Measurements from ENCODE around the gene EPHA5.
A peak's percentile ranks its signal among the peaks of the same experiment; 100 is the strongest.

Gene EPHA5

GRCh38 chr4:65670331-65671031 lies at the start of gene EPHA5:
Gene EPHA5 (minus strand): TSS chr4:65670489. CDS start chr4:65669742, 747 bp downstream.
- peak; percentile 85 for DNase-seq

GRCh38 chr4:65719635-65720034 lies 49.3 kb upstream of the EPHA5 start:
- DNase-seq: no peak

- no peak for DNase-seq
These were observed 28.3 kb upstream of the EPHA5 start for GRCh38 chr4:65698631-65699030.

GRCh38 chr4:65696436-65696835 lies 26.1 kb upstream of the EPHA5 start:
- peak; percentile 68 for DNase-seq

- no peak for DNase-seq
These were observed 1.1 kb upstream of the EPHA5 start for GRCh38 chr4:65671372-65671771.

GRCh38 chr4:65670020-65670330 lies 314 bp downstream of the EPHA5 start:
- no peak for DNase-seq

GRCh38 chr4:65669111-65670019 lies 924 bp downstream of the EPHA5 start:
- DNase-seq: peak; percentile 29

- peak; percentile 33 for DNase-seq
These were observed 1.8 kb downstream of the EPHA5 start for GRCh38 chr4:65668201-65669089.

GRCh38 chr4:65667506-65668041 lies 2.7 kb downstream of the EPHA5 start:
- peak; percentile 20 for DNase-seq

GRCh38 chr4:65665771-65666523 lies 4.3 kb downstream of the EPHA5 start:
- DNase-seq: peak; percentile 52

GRCh38 chr4:65661471-65661870 lies 8.8 kb downstream of the EPHA5 start:
- peak; percentile 52 for DNase-seq

- peak; percentile 35 for DNase-seq
These were observed 12.2 kb downstream of the EPHA5 start for GRCh38 chr4:65658117-65658516.

- peak; percentile 72 for DNase-seq
These were observed 14.3 kb downstream of the EPHA5 start for GRCh38 chr4:65656008-65656407.

- DNase-seq: no peak
These were observed 15.3 kb downstream of the EPHA5 start for GRCh38 chr4:65654976-65655375.

GRCh38 chr4:65653740-65654361 lies 16.4 kb downstream of the EPHA5 start:
- no peak for DNase-seq

- DNase-seq: peak; percentile 78
These were observed 18.5 kb downstream of the EPHA5 start for GRCh38 chr4:65651751-65652150.

- peak; percentile 28 for DNase-seq
These were observed 19.3 kb downstream of the EPHA5 start for GRCh38 chr4:65651031-65651430.

GRCh38 chr4:65646136-65646535 lies 24.2 kb downstream of the EPHA5 start:
- DNase-seq: no peak

GRCh38 chr4:65645185-65645584 lies 25.1 kb downstream of the EPHA5 start:
- DNase-seq: no peak

- no peak for DNase-seq
These were observed 35.1 kb downstream of the EPHA5 start for GRCh38 chr4:65635051-65635821.

- DNase-seq: no peak
These were observed 45.6 kb downstream of the EPHA5 start for GRCh38 chr4:65624651-65625050.

Data from NCI-H2171 treated with DMSO at 0.1 percent for 48 hours (cell line).